K562 (cell line): ENCODE results near the gene FRMD4A. TPM values are rescaled to one million over a fixed set of nuclear protein-coding genes. Genes with fewer than 3 reads are reported as not detected.
A peak's percentile ranks its signal among the peaks of the same experiment; 100 is the strongest.

Experiments
- C11orf30 ChIP-seq: fragments of 450-650 bp; IDR thresholded peaks from 2 replicates; pipeline ENCODE4 v1.6.1; 2016; ENCODE audit warnings: low read depth, mild to moderate bottlenecking
- CAMTA2 ChIP-seq: fragments of 250-450 bp; sonication (Bioruptor Pico); conservative IDR thresholded peaks from 2 replicates; pipeline ENCODE4 v1.5.1; 2022
- CBFA2T3 ChIP-seq: fragments of 450-650 bp; IDR thresholded peaks from 2 replicates; pipeline ENCODE4 v1.6.1; 2017
- CBX1 ChIP-seq: sonication (generic); IDR thresholded peaks from 2 replicates; pipeline ENCODE4 v1.6.1; 2016; ENCODE audit warnings: antibody characterized with exemption, low read depth, mild to moderate bottlenecking
- CHD2 ChIP-seq: IDR thresholded peaks from 2 replicates; pipeline ENCODE4 v1.6.1; 2011; ENCODE audit warnings: low read depth, low read length
- ELK3 ChIP-seq: fragments of 450-650 bp; formaldehyde crosslinking; IDR thresholded peaks from 2 replicates; pipeline ENCODE4 v1.4.0; 2020; ENCODE audit warnings: mild to moderate bottlenecking
- HDAC1 ChIP-seq, 2 experiments: fragments of 450-650 bp; IDR thresholded peaks; 2 replicates each; pipeline ENCODE4 v1.6.1; 2016 to 2017; ENCODE audit warnings: inconsistent platforms in 1 of 2, mild to moderate bottlenecking in 1 of 2, moderate library complexity in 1 of 2
- MTA2 ChIP-seq: fragments of 450-650 bp; IDR thresholded peaks from 2 replicates; pipeline ENCODE4 v1.6.1; 2016; ENCODE audit warnings: low read depth
- NCOR1 ChIP-seq: fragments of 450-650 bp; IDR thresholded peaks from 2 replicates; pipeline ENCODE4 v1.6.1; 2016; ENCODE audit warnings: mild to moderate bottlenecking, moderate library complexity
- POLR2B ChIP-seq: fragments of 450-650 bp; IDR thresholded peaks from 2 replicates; pipeline ENCODE4 v1.6.1; 2018; ENCODE audit warnings: low read depth; ENCODE audit not compliant: partially characterized antibody
- RCOR1 ChIP-seq, 2 experiments: IDR thresholded peaks; 2 replicates each; pipeline ENCODE4 v1.6.1; 2012; ENCODE audit warnings: low read depth in 2 of 2, low read length in 2 of 2, borderline replicate concordance in 1 of 2, improper control_type of control experiment in 1 of 2
- RNF219 ChIP-seq: fragments of 250-450 bp; sonication (Bioruptor Pico); IDR thresholded peaks from 2 replicates; pipeline ENCODE4 v1.5.0; 2022; ENCODE audit warnings: mild to moderate bottlenecking
- SMAD3 ChIP-seq: fragments of 450-650 bp; formaldehyde crosslinking; conservative IDR thresholded peaks from 2 replicates; pipeline ENCODE4 v1.4.0; 2020; ENCODE audit warnings: mild to moderate bottlenecking
- SMARCE1 ChIP-seq: fragments of 450-650 bp; IDR thresholded peaks from 2 replicates; pipeline ENCODE4 v1.7.1; 2016; ENCODE audit warnings: mild to moderate bottlenecking
- STAT5A ChIP-seq: IDR thresholded peaks from 2 replicates; pipeline ENCODE4 v1.6.1; 2012; ENCODE audit warnings: low read length, inconsistent platforms, borderline replicate concordance
- ZBTB34 ChIP-seq: fragments of 250-450 bp; sonication (Bioruptor Pico); IDR thresholded peaks from 2 replicates; pipeline ENCODE4 v1.8.0; 2021; ENCODE audit warnings: mild to moderate bottlenecking, moderate library complexity
- ZNF707 ChIP-seq: fragments of 250-450 bp; sonication (Bioruptor Pico); conservative IDR thresholded peaks from 2 replicates; pipeline ENCODE4 v1.8.0; 2022; ENCODE audit warnings: inconsistent platforms, mild to moderate bottlenecking, moderate library complexity
- ZNF780A ChIP-seq: fragments of 250-450 bp; sonication (Bioruptor Pico); IDR thresholded peaks from 2 replicates; pipeline ENCODE4 v1.5.0; 2021; ENCODE audit warnings: mild to moderate bottlenecking
- polyA plus RNA-seq, 8 experiments: library from polyadenylated mRNA; depleted of rRNA in 4 of 8; stranded (reverse) in 5 of 8; unstranded in 3 of 8; fragments of >200 nt; fragmentation: Nextera tagmentation in 2 of 8; fragmentation: Illumina TruSeq in 1 of 8; extraction: Ambion mirVana in 2 of 8; extraction: Trizol in 1 of 8; gene quantifications; 2 replicates each; pipeline versions ENCODE4 v1.2.1 to v1.2.3, GENCODE V29; 2011 to 2014; ENCODE audit warnings: inconsistent platforms in 1 of 8, missing spikeins in 1 of 8
- total RNA-seq, 7 experiments: library from RNA; depleted of rRNA in 6 of 7; stranded (reverse); fragments of >200 nt in 6 of 7; fragmentation: Illumina TruSeq in 2 of 7; extraction: Trizol in 2 of 7; gene quantifications; 2 replicates each; pipeline versions ENCODE4 v1.2.1 to v1.2.3, GENCODE V29; 2011 to 2021; ENCODE audit warnings: low replicate concordance in 1 of 7
- TF ChIP-seq, protein P1 (sequence below): fragments of 450-650 bp; IDR thresholded peaks from 2 replicates; pipeline ENCODE4 v1.6.1; 2016; ENCODE audit warnings: low read depth, mild to moderate bottlenecking, moderate library complexity
- TF ChIP-seq, protein P2 (sequence below), 2 experiments: fragments of 450-650 bp; conservative IDR thresholded peaks; 2 replicates each; pipeline ENCODE4 v1.6.1; 2017; ENCODE audit warnings: mild to moderate bottlenecking in 2 of 2, moderate library complexity in 2 of 2
- TF ChIP-seq, protein P3 (sequence below): fragments of 250-450 bp; sonication (Bioruptor Pico); IDR thresholded peaks from 2 replicates; pipeline ENCODE4 v1.5.0; 2021; ENCODE audit warnings: mild to moderate bottlenecking, borderline replicate concordance

FRMD4A gene
- total and polyA plus RNA-seq, 9 of the 15 experiments (the other 6 are each of a cell fraction or from before 2014, with no cell fraction given): 0.80 to 5.2 (median 3.0) TPM

DNA sequence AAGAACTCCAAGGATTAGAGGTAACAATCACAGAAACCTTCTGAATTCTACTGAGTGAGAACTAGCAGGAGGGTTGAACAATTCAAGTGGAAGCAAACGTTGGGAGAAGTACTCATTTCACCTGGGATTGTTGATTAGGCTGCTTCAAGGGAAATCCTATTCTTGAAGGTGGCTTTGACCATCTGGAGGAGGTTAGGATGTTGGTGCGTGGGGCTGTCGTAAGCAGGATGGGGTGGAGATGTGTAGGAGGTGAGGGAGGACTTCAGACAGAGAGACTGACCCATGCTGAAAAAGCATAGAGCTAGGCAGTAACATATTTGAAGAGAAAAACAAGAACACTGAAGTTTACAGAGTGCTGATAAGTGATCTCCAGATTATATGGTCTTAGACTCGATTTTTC lies 147.9 kb downstream of the FRMD4A start (continued):
- TF ChIP-seq SMARCE1 (peak; percentile 36; the same call in 1 of the 2 replicates), ZNF707 (CRISPR knock-in tag) (no peak), RNF219 (no peak), MTA2 (peak; percentile 40; the same call in 1 of the 2 replicates), HDAC1 (IDR thresholded peaks at IDR 0.05) (0 out of 4 replicates have a peak, but pooled peaks of 1 of the 2 experiments have one; percentile 41), CAMTA2 (CRISPR knock-in tag) (no peak), CBFA2T3 (peak; percentile 91), NCOR1 (peak; percentile 71), SMAD3 (CRISPR knock-in tag) (no peak), RCOR1 (IDR thresholded peaks at IDR 0.05; ENCODE audit: borderline replicate concordance in 1 of 2, low read depth in 2 of 2, low read length in 2 of 2) (peak in 1 of 2 experiments; percentile 66; a peak in 2 of 4 replicates), ZBTB34 (CRISPR knock-in tag) (no peak), ELK3 (CRISPR knock-in tag) (no peak), POLR2B (no peak), ZNF780A (no peak), CHD2 (no peak), CBX1 (no peak), C11orf30 (no peak), STAT5A (peak; percentile 45; the same call in 1 of the 2 replicates)
- TF ChIP-seq, protein P1, sequence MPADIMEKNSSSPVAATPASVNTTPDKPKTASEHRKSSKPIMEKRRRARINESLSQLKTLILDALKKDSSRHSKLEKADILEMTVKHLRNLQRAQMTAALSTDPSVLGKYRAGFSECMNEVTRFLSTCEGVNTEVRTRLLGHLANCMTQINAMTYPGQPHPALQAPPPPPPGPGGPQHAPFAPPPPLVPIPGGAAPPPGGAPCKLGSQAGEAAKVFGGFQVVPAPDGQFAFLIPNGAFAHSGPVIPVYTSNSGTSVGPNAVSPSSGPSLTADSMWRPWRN: no peak
- TF ChIP-seq, protein P2, sequence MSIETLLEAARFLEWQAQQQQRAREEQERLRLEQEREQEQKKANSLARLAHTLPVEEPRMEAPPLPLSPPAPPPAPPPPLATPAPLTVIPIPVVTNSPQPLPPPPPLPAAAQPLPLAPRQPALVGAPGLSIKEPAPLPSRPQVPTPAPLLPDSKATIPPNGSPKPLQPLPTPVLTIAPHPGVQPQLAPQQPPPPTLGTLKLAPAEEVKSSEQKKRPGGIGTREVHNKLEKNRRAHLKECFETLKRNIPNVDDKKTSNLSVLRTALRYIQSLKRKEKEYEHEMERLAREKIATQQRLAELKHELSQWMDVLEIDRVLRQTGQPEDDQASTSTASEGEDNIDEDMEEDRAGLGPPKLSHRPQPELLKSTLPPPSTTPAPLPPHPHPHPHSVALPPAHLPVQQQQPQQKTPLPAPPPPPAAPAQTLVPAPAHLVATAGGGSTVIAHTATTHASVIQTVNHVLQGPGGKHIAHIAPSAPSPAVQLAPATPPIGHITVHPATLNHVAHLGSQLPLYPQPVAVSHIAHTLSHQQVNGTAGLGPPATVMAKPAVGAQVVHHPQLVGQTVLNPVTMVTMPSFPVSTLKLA (conservative IDR thresholded peaks at IDR 0.05): no peak
- TF ChIP-seq, protein P3, sequence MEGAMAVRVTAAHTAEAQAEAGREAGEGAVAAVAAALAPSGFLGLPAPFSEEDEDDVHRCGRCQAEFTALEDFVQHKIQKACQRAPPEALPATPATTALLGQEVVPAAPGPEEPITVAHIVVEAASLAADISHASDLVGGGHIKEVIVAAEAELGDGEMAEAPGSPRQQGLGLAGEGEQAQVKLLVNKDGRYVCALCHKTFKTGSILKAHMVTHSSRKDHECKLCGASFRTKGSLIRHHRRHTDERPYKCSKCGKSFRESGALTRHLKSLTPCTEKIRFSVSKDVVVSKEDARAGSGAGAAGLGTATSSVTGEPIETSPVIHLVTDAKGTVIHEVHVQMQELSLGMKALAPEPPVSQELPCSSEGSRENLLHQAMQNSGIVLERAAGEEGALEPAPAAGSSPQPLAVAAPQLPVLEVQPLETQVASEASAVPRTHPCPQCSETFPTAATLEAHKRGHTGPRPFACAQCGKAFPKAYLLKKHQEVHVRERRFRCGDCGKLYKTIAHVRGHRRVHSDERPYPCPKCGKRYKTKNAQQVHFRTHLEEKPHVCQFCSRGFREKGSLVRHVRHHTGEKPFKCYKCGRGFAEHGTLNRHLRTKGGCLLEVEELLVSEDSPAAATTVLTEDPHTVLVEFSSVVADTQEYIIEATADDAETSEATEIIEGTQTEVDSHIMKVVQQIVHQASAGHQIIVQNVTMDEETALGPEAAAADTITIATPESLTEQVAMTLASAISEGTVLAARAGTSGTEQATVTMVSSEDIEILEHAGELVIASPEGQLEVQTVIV: no peak
